Measurements from ENCODE around the gene TTC9C.

Gene TTC9C

DNA sequence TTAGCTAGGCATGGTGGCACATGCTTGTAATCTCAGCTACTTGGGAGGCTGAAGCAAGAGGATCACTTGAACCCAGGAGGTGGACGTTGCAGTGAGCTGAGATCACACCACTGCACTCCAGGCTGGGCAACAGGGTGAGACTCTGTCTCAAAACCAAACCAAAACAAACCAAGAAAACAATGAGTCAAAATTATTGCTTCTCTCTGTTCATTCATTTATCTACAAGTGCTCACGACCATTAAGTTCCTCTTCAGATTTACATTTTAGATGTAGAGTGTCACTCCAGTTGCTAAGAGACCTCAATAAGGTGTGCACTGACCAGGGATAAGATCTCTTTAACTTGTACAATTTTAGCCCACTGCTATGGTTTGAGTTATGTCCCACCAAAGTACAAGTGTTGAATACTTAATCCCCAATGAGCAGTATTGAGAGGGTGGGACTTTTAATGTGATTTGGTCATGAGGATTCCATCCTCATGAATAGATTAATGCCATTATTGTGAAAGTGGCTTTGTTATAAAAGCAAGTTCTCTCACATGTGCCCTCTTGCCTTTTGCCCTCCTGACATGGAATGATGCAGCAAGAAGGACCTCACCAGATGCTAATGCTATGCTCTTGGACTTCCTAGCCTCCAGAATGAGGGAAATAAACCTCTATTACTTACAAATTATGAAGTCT, 8.8 kb upstream of the TTC9C start:
- TF ChIP-seq, protein P1, sequence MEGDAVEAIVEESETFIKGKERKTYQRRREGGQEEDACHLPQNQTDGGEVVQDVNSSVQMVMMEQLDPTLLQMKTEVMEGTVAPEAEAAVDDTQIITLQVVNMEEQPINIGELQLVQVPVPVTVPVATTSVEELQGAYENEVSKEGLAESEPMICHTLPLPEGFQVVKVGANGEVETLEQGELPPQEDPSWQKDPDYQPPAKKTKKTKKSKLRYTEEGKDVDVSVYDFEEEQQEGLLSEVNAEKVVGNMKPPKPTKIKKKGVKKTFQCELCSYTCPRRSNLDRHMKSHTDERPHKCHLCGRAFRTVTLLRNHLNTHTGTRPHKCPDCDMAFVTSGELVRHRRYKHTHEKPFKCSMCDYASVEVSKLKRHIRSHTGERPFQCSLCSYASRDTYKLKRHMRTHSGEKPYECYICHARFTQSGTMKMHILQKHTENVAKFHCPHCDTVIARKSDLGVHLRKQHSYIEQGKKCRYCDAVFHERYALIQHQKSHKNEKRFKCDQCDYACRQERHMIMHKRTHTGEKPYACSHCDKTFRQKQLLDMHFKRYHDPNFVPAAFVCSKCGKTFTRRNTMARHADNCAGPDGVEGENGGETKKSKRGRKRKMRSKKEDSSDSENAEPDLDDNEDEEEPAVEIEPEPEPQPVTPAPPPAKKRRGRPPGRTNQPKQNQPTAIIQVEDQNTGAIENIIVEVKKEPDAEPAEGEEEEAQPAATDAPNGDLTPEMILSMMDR (IDR thresholded peaks at IDR 0.05; ENCODE audit: low read depth, low read length, missing control alignments): no peak
- H3K4me3 ChIP-seq (ENCODE audit: low read depth, low read length): no peak overlapping the region
- no peak for DNase-seq (ENCODE audit: low read depth)

DNA sequence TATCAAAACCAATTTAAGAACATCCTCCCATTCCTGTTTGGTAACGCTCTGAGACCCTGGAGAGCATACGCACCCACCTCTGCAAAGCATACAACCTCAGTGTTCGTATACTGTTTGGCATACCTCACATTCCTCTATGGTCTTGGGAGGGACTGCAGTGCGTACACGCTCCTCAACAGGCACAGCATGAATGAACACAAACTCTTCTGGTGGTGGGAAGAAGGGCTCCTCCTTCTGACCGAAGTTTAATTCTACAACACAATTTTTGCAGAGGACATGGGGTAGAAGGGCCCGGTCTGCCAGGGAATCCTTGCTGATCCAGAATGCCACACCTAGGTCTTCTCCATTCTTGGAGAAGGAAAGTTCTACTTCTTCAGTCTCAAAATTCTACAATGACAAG, 6.3 kb upstream of the TTC9C start:
- no peak for DNase-seq (ENCODE audit: low read depth)
- H3K4me3 ChIP-seq (ENCODE audit: low read depth, low read length): no peak overlapping the region
- TF ChIP-seq, protein P1 (IDR thresholded peaks at IDR 0.05; ENCODE audit: low read depth, low read length, missing control alignments): no peak

DNA sequence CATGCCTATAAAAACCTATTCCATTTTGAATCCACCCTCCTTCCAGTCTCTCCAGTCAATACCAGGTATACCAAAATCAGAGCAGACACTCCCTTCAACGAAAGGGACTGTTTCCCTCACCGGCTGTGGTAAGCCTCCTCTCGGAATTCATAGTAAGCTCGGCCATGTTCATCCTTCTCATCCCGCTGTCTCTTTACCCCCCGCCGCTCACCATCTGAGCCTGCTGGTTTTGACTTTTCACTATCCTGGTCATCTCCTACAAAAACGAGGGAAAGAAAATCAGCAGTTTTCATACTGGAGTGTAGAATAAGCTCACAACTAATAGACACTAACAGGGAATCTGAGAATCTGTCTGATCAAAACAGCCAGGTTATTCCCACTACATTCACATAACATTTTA, 4.1 kb upstream of the TTC9C start:
- DNase-seq (ENCODE audit: low read depth): no peak
- H3K4me3 ChIP-seq (ENCODE audit: low read depth, low read length): peak overlapping the region; percentile 22; the same call in 1 of the 2 replicates
- TF ChIP-seq, protein P1 (IDR thresholded peaks at IDR 0.05; ENCODE audit: low read depth, low read length, missing control alignments): no peak

DNA sequence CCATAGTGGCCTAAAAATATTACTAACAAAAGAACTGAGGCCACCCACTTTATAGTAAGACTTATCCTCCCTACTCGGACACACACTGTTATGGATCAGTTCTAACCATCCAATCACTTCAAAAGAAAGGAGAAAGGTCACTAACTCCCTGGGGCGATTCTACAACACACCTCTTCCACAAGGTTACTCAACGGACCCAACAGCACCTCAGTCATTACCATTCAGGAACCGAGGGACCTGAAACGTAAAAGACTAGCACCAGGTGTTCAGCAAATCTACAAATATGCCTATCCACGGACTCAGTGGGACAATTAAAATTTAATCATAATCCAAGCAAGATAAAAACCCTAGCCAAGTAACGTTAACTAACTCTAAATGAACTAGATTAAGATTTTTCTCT, 2.6 kb upstream of the TTC9C start:
- peak overlapping the region; percentile 86 for H3K4me3 ChIP-seq (ENCODE audit: low read depth, low read length)
- TF ChIP-seq, protein P1 (IDR thresholded peaks at IDR 0.05; ENCODE audit: low read depth, low read length, missing control alignments): no peak
- DNase-seq (ENCODE audit: low read depth): no peak

DNA sequence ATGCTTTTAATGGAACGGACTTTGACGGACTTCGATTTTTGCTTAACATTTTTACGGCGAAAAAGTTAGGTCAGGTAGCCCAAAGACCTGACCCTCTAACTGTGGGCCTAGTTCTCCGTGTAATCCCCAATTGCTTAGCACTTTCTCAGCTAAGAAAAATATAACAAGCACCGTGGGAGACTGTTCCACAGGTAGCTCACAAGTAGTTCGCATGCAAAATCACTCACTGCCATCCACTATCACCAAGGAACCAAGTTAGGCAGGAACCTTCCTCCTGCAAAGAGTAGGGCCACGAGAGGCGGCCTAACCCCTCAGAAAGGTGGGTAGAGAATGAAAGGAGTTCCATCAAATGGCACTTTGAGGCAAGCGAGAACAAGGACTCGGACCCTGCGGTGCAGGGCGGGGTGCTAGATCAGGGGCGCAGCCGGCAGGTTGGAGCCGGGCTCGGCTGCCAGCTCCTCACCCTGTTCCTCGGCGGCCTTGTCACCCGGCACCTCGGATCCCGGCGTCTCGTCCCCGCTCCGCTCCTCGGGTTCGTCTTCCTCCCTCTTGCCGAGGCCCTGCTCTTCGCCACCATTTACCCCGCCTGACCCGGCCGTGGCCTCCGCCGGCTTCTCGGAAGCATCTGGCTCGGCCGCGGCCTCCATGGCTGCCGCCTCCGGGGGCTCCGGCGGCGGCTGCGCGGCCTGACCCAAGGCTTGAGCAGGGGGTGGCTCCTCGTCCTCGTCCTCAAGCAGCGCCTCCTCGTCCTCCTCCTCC, 2.0 kb upstream of the TTC9C start:
- DNase-seq (ENCODE audit: low read depth): no peak
- TF ChIP-seq, protein P1 (IDR thresholded peaks at IDR 0.05; ENCODE audit: low read depth, low read length, missing control alignments): no peak
- H3K4me3 ChIP-seq (ENCODE audit: low read depth, low read length): peak overlapping the region; percentile 86

DNA sequence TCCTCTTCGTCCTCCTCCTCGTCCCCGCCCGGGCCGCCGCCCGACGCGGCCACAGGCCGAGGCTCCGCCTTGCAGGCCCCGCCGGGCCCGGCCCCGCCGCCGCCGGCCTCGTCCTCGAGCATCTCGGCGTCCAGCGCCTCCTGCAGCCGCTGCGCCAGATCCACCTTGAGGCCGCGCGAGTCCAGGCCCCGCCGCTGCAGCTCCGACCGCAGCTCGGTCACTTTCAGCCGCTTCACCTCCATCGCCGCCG, 1.4 kb upstream of the TTC9C start:
- DNase-seq (ENCODE audit: low read depth): no peak
- peak overlapping the region; percentile 86 for H3K4me3 ChIP-seq (ENCODE audit: low read depth, low read length)
- TF ChIP-seq, protein P1 (IDR thresholded peaks at IDR 0.05; ENCODE audit: low read depth, low read length, missing control alignments): no peak

All from GM12864 (cell line).